HCT116 (cell line): ENCODE data around the gene CCDC74B. TPM values are rescaled to one million over a fixed set of nuclear protein-coding genes. Genes with fewer than 3 reads are reported as not detected.

Experiments used
- ATAC-seq: fragments of 200-7000 bp; cut with Tn5 transposase; 2 replicates; pipeline ENCODE4 v1.9.1; 2020; ENCODE audit warnings: mild to moderate bottlenecking, moderate library complexity
- BruUV-seq: library from RNA; stranded (reverse); fragments of 400-500 nt; replicated peaks from 2 replicates; lab custom pipeline; 2021; lab: Mats Ljungman, UMichigan
- CTCF ChIA-PET: fragments of 300-600 bp; sonication (Branson Sonifier 250); formaldehyde crosslinking; loops from one replicate; lab custom pipeline; 2021; ENCODE audit warnings: antibody characterized with exemption; lab: Charles Lee
- POLR2A ChIA-PET: fragments of 300-600, 350-600 bp; sonication (Branson Sonifier 250); formaldehyde crosslinking; loops from one replicate; lab custom pipeline; 2021; ENCODE audit warnings: antibody characterized with exemption; lab: Charles Lee
- RAD21 ChIA-PET, 2 experiments: fragments of 300-600 bp; sonication (Branson Sonifier 250); formaldehyde crosslinking; loops; one replicate each; lab custom pipeline; 2023; ENCODE audit warnings: low total read pairs in 2 of 2; ENCODE audit not compliant: uncharacterized antibody in 2 of 2, unreplicated experiment in 2 of 2, low non-redundant PET in 1 of 2; lab: Charles Lee
- DNase-seq: peaks from one replicate; pipeline ENCODE4 v3.0.0-alpha.2; 2010; ENCODE audit warnings: low read depth, low spot score
- H2AFZ ChIP-seq: fragments of 200-600 bp; shearing (Covaris generic), sonication (generic); 2 replicates; pipeline ENCODE4 v1.6.1; 2017; ENCODE audit warnings: low read depth, mixed run types, mixed read lengths, antibody characterized with exemption, low read length; ENCODE audit not compliant: poor library complexity, severe bottlenecking
- H3K27ac ChIP-seq: 2 replicates; pipeline ENCODE4 v1.5.1; 2012; ENCODE audit warnings: low read depth, low read length
- H3K27me3 ChIP-seq: fragments of 200-600 bp; sonication (generic); 2 replicates; pipeline ENCODE4 v1.6.1; 2016; ENCODE audit warnings: mixed run types, low read length, mixed read lengths; ENCODE audit not compliant: insufficient read depth
- H3K36me3 ChIP-seq, 2 experiments: fragments of 200-500 bp in 1 of 2; fragments of 200-600 bp in 1 of 2; sonication (Bioruptor generic) in 1 of 2; sonication (generic) in 1 of 2; 2 replicates each; pipeline versions ENCODE4 v1.5.1 to v1.6.1; 2014 to 2016; ENCODE audit warnings: low read length in 2 of 2, inconsistent platforms in 1 of 2, mixed read lengths in 1 of 2, mixed run types in 1 of 2; ENCODE audit not compliant: insufficient read depth in 2 of 2, control insufficient read depth in 1 of 2
- H3K4me1 ChIP-seq, 2 experiments: fragments of 200-600 bp in 1 of 2; sonication (generic) in 1 of 2; 2 replicates each; pipeline versions ENCODE4 v1.5.1 to v1.6.1; 2012 to 2017; ENCODE audit warnings: low read length in 2 of 2, inconsistent platforms in 1 of 2, mild to moderate bottlenecking in 1 of 2, mixed read lengths in 1 of 2, mixed run types in 1 of 2, moderate library complexity in 1 of 2; ENCODE audit not compliant: insufficient read depth in 2 of 2, control insufficient read depth in 1 of 2
- H3K4me2 ChIP-seq: fragments of 200-600 bp; sonication (generic); 2 replicates; pipeline ENCODE4 v1.6.1; 2017; ENCODE audit warnings: mixed run types, low read length, mixed read lengths
- H3K4me3 ChIP-seq, 2 experiments: fragments of 200-600 bp in 1 of 2; sonication (generic) in 1 of 2; replicated peaks in 1 of 2; 2 replicates each; pipeline ENCODE4 v1.5.1; 2011 to 2016; ENCODE audit warnings: low read length in 2 of 2, control low read depth in 1 of 2, low read depth in 1 of 2, mild to moderate bottlenecking in 1 of 2, mixed read lengths in 1 of 2, mixed run types in 1 of 2
- H3K79me2 ChIP-seq: fragments of 200-600 bp; sonication (generic); 2 replicates; pipeline ENCODE4 v1.6.1; 2017; ENCODE audit warnings: mild to moderate bottlenecking, mixed run types, low read length, moderate library complexity, mixed read lengths; ENCODE audit not compliant: insufficient read depth
- H3K9ac ChIP-seq: fragments of 200-600 bp; sonication (generic); 2 replicates; pipeline ENCODE4 v1.6.1; 2016; ENCODE audit warnings: low read length, mixed read lengths
- H3K9me2 ChIP-seq: fragments of 200-600 bp; sonication (generic), shearing (Covaris generic); 2 replicates; pipeline ENCODE4 v1.6.1; 2017; ENCODE audit warnings: mixed run types, mild to moderate bottlenecking, moderate library complexity; ENCODE audit not compliant: insufficient read depth
- H3K9me3 ChIP-seq, 2 experiments: fragments of 200-500 bp in 1 of 2; fragments of 200-600 bp in 1 of 2; sonication (Bioruptor generic) in 1 of 2; sonication (generic) in 1 of 2; 2 replicates each; pipeline ENCODE4 v1.6.1; 2014 to 2017; ENCODE audit warnings: low read length in 2 of 2, mixed read lengths in 2 of 2, inconsistent platforms in 1 of 2, low read depth in 1 of 2, mild to moderate bottlenecking in 1 of 2, mixed run types in 1 of 2, moderate library complexity in 1 of 2; ENCODE audit not compliant: control insufficient read depth in 1 of 2, insufficient read depth in 1 of 2
- H4K20me1 ChIP-seq: fragments of 200-600 bp; sonication (generic), shearing (Covaris generic); 2 replicates; pipeline ENCODE4 v1.6.1; 2017; ENCODE audit warnings: mixed run types, mild to moderate bottlenecking, moderate library complexity; ENCODE audit not compliant: insufficient read depth
- CBX3 ChIP-seq: IDR thresholded peaks from 2 replicates; pipeline ENCODE4 v1.6.1; 2012; ENCODE audit warnings: low read depth
- CEBPB ChIP-seq: IDR thresholded peaks from 2 replicates; pipeline ENCODE4 v1.6.1; 2012; ENCODE audit warnings: low read depth
- CTCF ChIP-seq, 3 experiments: fragments of 200-600 bp in 1 of 3; sonication (generic) in 1 of 3; IDR thresholded peaks in 2 of 3; conservative IDR thresholded peaks in 1 of 3; 2 replicates each; pipeline ENCODE4 v1.5.1; 2012 to 2017; ENCODE audit warnings: low read depth in 2 of 3, low read length in 2 of 3, antibody characterized with exemption in 1 of 3, borderline replicate concordance in 1 of 3, control low read depth in 1 of 3, mild to moderate bottlenecking in 1 of 3, mixed read lengths in 1 of 3, mixed run types in 1 of 3, moderate library complexity in 1 of 3; ENCODE audit not compliant: insufficient read depth in 1 of 3
- EGR1 ChIP-seq: IDR thresholded peaks from 2 replicates; pipeline ENCODE4 v1.6.1; 2012; ENCODE audit warnings: low read depth
- ELF1 ChIP-seq: IDR thresholded peaks from 2 replicates; pipeline ENCODE4 v1.6.1; 2012; ENCODE audit warnings: low read depth, borderline replicate concordance
- EZH2 ChIP-seq: fragments of 200-600 bp; sonication (generic); IDR thresholded peaks from 2 replicates; pipeline ENCODE4 v1.6.1; 2017; ENCODE audit warnings: antibody characterized with exemption, mixed run types
- EZH2phosphoT487 ChIP-seq: fragments of 200-600 bp; IDR thresholded peaks from 2 replicates; pipeline ENCODE4 v1.6.1; 2018; ENCODE audit warnings: antibody characterized with exemption, borderline replicate concordance
- FOSL1 ChIP-seq: IDR thresholded peaks from 2 replicates; pipeline ENCODE4 v1.6.1; 2012; ENCODE audit warnings: low read depth
- JUND ChIP-seq: IDR thresholded peaks from 2 replicates; pipeline ENCODE4 v1.6.1; 2012
- MAX ChIP-seq: IDR thresholded peaks from 2 replicates; pipeline ENCODE4 v1.6.1; 2012
- POLR2A ChIP-seq: IDR thresholded peaks from 2 replicates; pipeline ENCODE4 v1.7.0; 2011; ENCODE audit warnings: borderline replicate concordance; ENCODE audit not compliant: insufficient read depth, insufficient read length; ENCODE audit errors: extremely low read depth
- POLR2AphosphoS5 ChIP-seq: IDR thresholded peaks from 2 replicates; pipeline ENCODE4 v1.6.1; 2011; ENCODE audit warnings: mild to moderate bottlenecking, low read depth, low read length, moderate library complexity
- RAD21 ChIP-seq: IDR thresholded peaks from 2 replicates; pipeline ENCODE4 v1.6.1; 2012; ENCODE audit warnings: low read depth, mild to moderate bottlenecking
- REST ChIP-seq: IDR thresholded peaks from 2 replicates; pipeline ENCODE4 v1.6.1; 2012; ENCODE audit warnings: low read depth
- SIN3A ChIP-seq: IDR thresholded peaks from 2 replicates; pipeline ENCODE4 v1.6.1; 2012; ENCODE audit warnings: low read depth
- SP1 ChIP-seq: IDR thresholded peaks from 2 replicates; pipeline ENCODE4 v1.6.1; 2012; ENCODE audit warnings: low read depth
- SRF ChIP-seq: IDR thresholded peaks from 2 replicates; pipeline ENCODE4 v1.6.1; 2012; ENCODE audit warnings: low read depth
- TCF7L2 ChIP-seq: IDR thresholded peaks from 2 replicates; pipeline ENCODE4 v1.7.0; 2011; ENCODE audit warnings: borderline replicate concordance, inconsistent platforms; ENCODE audit not compliant: insufficient read depth, insufficient read length; ENCODE audit errors: extremely low read depth
- YY1 ChIP-seq: IDR thresholded peaks from 2 replicates; pipeline ENCODE4 v1.6.1; 2011; ENCODE audit warnings: low read length, low read depth, moderate library complexity, mild to moderate bottlenecking; ENCODE audit not compliant: insufficient replicate concordance; ENCODE audit errors: extremely low read depth
- ZBTB33 ChIP-seq: IDR thresholded peaks from 2 replicates; pipeline ENCODE4 v1.6.1; 2011; ENCODE audit warnings: mild to moderate bottlenecking, low read length, moderate library complexity; ENCODE audit not compliant: insufficient replicate concordance; ENCODE audit errors: extremely low read depth
- intact Hi-C: fragments of 100-400 bp; cut with micrococcal nuclease; formaldehyde crosslinking; loops from 2 replicates; pipeline ENCODE4 v1.10.0; 2022
- total RNA-seq: library from RNA; stranded (reverse); gene quantifications from one replicate; pipeline ENCODE4 v1.2.1, GENCODE V29; 2021; ENCODE audit not compliant: unreplicated experiment

Gene CCDC74B
- total RNA-seq, 1 experiment from 2014 or later = 3.2 TPM

- H3K36me3 ChIP-seq = peaks cover 4 to 6% of the 10 kb centered on the region in 2 experiments; a peak in 2 of 4 replicates
Measured at GRCh38 chr2:130185896-130186295, 41.0 kb upstream of the CCDC74B start.

More at GRCh38 chr2:130185896-130186295, 41.0 kb upstream of the CCDC74B start:
- Histone ChIP-seq H4K20me1 (no peaks in the 10 kb centered on the region), H3K4me3 (no peak overlapping the region), H3K4me1 (peaks cover 0 to 15% of the 10 kb centered on the region in 2 experiments; a peak in 1 of 4 replicates), H3K9me3 (no peaks in the 10 kb centered on the region), H2AFZ (no peak overlapping the region), H3K27ac (no peak overlapping the region), H3K27me3 (no peaks in the 10 kb centered on the region), H3K9ac (no peak overlapping the region), H3K4me2 (no peak overlapping the region), H3K9me2 (no peaks in the 10 kb centered on the region), H3K79me2 (peaks cover 26% of the 10 kb centered on the region)
- RAD21 ChIA-PET = no interaction called here
- BruUV-seq = no TSS peak
- intact Hi-C loops = no loop called here
- TF ChIP-seq RAD21 = no peak
- no peak for TF ChIP-seq CBX3
- no peak for TF ChIP-seq ZBTB33
- TF ChIP-seq TCF7L2 = no peak
- no peak for TF ChIP-seq EZH2
- TF ChIP-seq SIN3A = no peak
- no peak for TF ChIP-seq EGR1
- no peak for TF ChIP-seq POLR2AphosphoS5
- TF ChIP-seq YY1 = no peak
- TF ChIP-seq CTCF (IDR thresholded peaks at IDR 0.05 in 2 of 3, conservative IDR thresholded peaks at IDR 0.05 in 1 of 3; ENCODE audit: borderline replicate concordance in 1 of 3, insufficient read depth in 1 of 3, low read depth in 2 of 3, low read length in 2 of 3) = no peak
- TF ChIP-seq SP1 = no peak
- no peak for TF ChIP-seq EZH2phosphoT487
- no peak for TF ChIP-seq CEBPB
- no peak for TF ChIP-seq SRF
- no peak for TF ChIP-seq ELF1
- TF ChIP-seq REST = no peak
- TF ChIP-seq FOSL1 = no peak
- no peak for TF ChIP-seq POLR2A
- TF ChIP-seq JUND = no peak
- no peak for TF ChIP-seq MAX
- ATAC-seq (no peak), DNase-seq (no peak)
- POLR2A ChIA-PET = interaction anchor here (1.1 kb wide), 1 partner anchor 1303 kb away, joined by 11 read pairs; no protein-coding TSS in a partner anchor
- CTCF ChIA-PET = interaction anchor here (0.8 to 1.4 kb wide), 2 partner anchors 1301 to 1303 kb away, joined by 7 read pairs; no protein-coding TSS in a partner anchor
